Mesenchymal stem cell (in vitro differentiated cells and primary cell): ENCODE measurements around the gene STARD10.

Source experiments
- DNase-seq: peaks from one replicate; pipeline ENCODE4 v3.0.0-alpha.2; 2013
- H2AFZ ChIP-seq: one replicate; pipeline ENCODE4 v1.6.1; 2013; ENCODE audit warnings: low read depth, mild to moderate bottlenecking, control low read depth, inconsistent platforms, low read length, moderate library complexity
- H2AK5ac ChIP-seq: 2 replicates; pipeline ENCODE4 v1.6.1; 2013; ENCODE audit warnings: low read length, moderate library complexity, mild to moderate bottlenecking, inconsistent platforms; ENCODE audit not compliant: severe bottlenecking
- H2BK120ac ChIP-seq: one replicate; pipeline ENCODE4 v1.6.1; 2013; ENCODE audit warnings: low read depth, mild to moderate bottlenecking, inconsistent platforms, low read length, moderate library complexity
- H2BK12ac ChIP-seq, 2 experiments: one replicate each; pipeline ENCODE4 v1.6.1; 2013; ENCODE audit warnings: inconsistent platforms in 2 of 2, low read length in 2 of 2, mild to moderate bottlenecking in 2 of 2, moderate library complexity in 2 of 2, control low read depth in 1 of 2
- H2BK15ac ChIP-seq: one replicate; pipeline ENCODE4 v1.6.1; 2013; ENCODE audit warnings: mild to moderate bottlenecking, low read depth, inconsistent platforms; ENCODE audit not compliant: poor library complexity, severe bottlenecking
- H2BK5ac ChIP-seq: 2 replicates; pipeline ENCODE4 v1.6.1; 2013; ENCODE audit warnings: low read depth, mild to moderate bottlenecking, low read length, control low read depth, inconsistent platforms; ENCODE audit not compliant: poor library complexity, severe bottlenecking
- H3K14ac ChIP-seq, 2 experiments: one replicate each; pipeline ENCODE4 v1.6.1; 2013; ENCODE audit warnings: inconsistent platforms in 2 of 2, low read length in 2 of 2, control low read depth in 1 of 2, mild to moderate bottlenecking in 1 of 2, moderate library complexity in 1 of 2
- H3K18ac ChIP-seq, 2 experiments: one replicate each; pipeline ENCODE4 v1.6.1; 2013; ENCODE audit warnings: inconsistent platforms in 2 of 2, low read length in 2 of 2, control low read depth in 1 of 2, low read depth in 1 of 2, mild to moderate bottlenecking in 1 of 2
- H3K23ac ChIP-seq, 2 experiments: one replicate each; pipeline ENCODE4 v1.6.1; 2013; ENCODE audit warnings: inconsistent platforms in 2 of 2, low read length in 2 of 2, mild to moderate bottlenecking in 2 of 2, moderate library complexity in 2 of 2, control low read depth in 1 of 2
- H3K27ac ChIP-seq: 2 replicates; pipeline ENCODE4 v1.5.1; 2013; ENCODE audit warnings: mild to moderate bottlenecking, moderate library complexity, low read length, control low read depth, inconsistent platforms; ENCODE audit not compliant: poor library complexity, severe bottlenecking
- H3K27me3 ChIP-seq, 2 experiments: 2 replicates each; pipeline versions ENCODE4 v1.6.1 to v1.7.0; 2013; ENCODE audit warnings: low read length in 2 of 2, mild to moderate bottlenecking in 2 of 2, moderate library complexity in 2 of 2, control low read depth in 1 of 2, inconsistent platforms in 1 of 2; ENCODE audit not compliant: control insufficient read depth in 1 of 2, insufficient read depth in 1 of 2
- H3K36me3 ChIP-seq, 2 experiments: 2 replicates each; pipeline versions ENCODE4 v1.6.1 to v1.7.0; 2013; ENCODE audit warnings: low read length in 2 of 2, control low read depth in 1 of 2, inconsistent platforms in 1 of 2, low read depth in 1 of 2, mild to moderate bottlenecking in 1 of 2; ENCODE audit not compliant: insufficient read depth in 2 of 2, control insufficient read depth in 1 of 2
- H3K4ac ChIP-seq, 2 experiments: one replicate each; pipeline ENCODE4 v1.6.1; 2013; ENCODE audit warnings: inconsistent platforms in 2 of 2, low read length in 2 of 2, mild to moderate bottlenecking in 2 of 2, moderate library complexity in 2 of 2, control low read depth in 1 of 2, low read depth in 1 of 2
- H3K4me1 ChIP-seq: 2 replicates; pipeline ENCODE4 v1.6.1; 2013; ENCODE audit warnings: low read depth, low read length, control low read depth; ENCODE audit not compliant: control insufficient read depth, insufficient read depth
- H3K4me2 ChIP-seq: 2 replicates; pipeline ENCODE4 v1.6.1; 2013; ENCODE audit warnings: low read length, mild to moderate bottlenecking, inconsistent platforms; ENCODE audit not compliant: poor library complexity, severe bottlenecking
- H3K4me3 ChIP-seq, 2 experiments: 2 replicates each; pipeline versions ENCODE4 v1.5.1 to v1.7.0; 2013; ENCODE audit warnings: low read length in 2 of 2, mild to moderate bottlenecking in 2 of 2, control low read depth in 1 of 2, low read depth in 1 of 2; ENCODE audit not compliant: insufficient read depth in 1 of 2
- H3K79me1 ChIP-seq: replicated peaks from 2 replicates; pipeline ENCODE4 v1.6.1; 2013; ENCODE audit warnings: mild to moderate bottlenecking, control low read depth, low read length, inconsistent platforms; ENCODE audit not compliant: poor library complexity, severe bottlenecking
- H3K9ac ChIP-seq: 2 replicates; pipeline ENCODE4 v1.7.0; 2013; ENCODE audit warnings: mild to moderate bottlenecking, low read length, moderate library complexity
- H3K9me3 ChIP-seq: 2 replicates; pipeline ENCODE4 v1.7.0; 2013; ENCODE audit warnings: mild to moderate bottlenecking, low read length; ENCODE audit not compliant: control insufficient read depth
- H4K8ac ChIP-seq: one replicate; pipeline ENCODE4 v1.6.1; 2013; ENCODE audit warnings: inconsistent platforms, mild to moderate bottlenecking, low read length, moderate library complexity
- H4K91ac ChIP-seq: one replicate; pipeline ENCODE4 v1.6.1; 2013; ENCODE audit warnings: mild to moderate bottlenecking, low read length, inconsistent platforms
- WGBS: methylation state at CpG from one replicate; pipeline ENCODE4 v1.1.7; 2013; ENCODE audit warnings: mixed read lengths; 5-methylcytosine and 5-hydroxymethylcytosine counted together

STARD10 gene

DNA sequence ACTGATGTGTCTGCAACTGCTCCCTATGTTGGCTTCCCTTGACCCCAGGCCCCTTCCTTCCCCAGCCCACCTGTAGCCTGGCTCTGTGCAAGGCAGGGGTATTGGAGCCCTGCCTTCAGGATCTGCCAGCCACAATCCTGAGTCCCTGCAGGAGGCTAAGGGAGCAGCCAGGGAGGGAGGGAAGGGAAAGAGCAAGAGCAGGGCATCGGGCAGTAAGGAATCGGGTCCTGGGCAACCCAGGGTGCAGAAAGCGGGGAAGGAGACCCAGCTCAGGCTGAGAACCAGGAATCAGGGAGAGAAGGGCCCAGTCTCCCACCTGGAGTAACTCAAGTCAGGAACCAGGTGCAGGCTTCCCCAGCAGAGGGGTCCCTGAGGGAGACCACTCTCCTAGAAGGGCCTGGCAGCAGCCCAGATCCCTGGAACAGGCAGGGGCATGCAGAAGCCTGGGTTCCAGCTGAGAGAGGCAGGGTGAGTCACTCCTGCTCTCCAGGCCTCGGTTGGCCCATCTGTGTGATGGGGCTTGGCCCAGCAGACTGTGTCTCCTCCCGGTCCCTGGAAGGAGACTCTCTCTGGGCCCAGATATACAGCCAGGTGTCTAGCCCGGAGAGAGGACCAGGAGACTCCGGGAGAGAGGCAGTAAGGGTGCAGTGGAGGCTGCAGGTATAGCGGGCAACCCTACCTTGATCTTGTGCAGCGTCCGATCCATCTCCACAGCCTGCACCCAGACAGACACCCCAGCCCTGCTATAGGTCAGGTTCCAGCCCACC is 13.4 kb downstream of the STARD10 start:
- Histone ChIP-seq H3K27ac (no peak overlapping the region), H3K4ac (no peak overlapping the region), H3K4me1 (peaks cover 42% of the 10 kb centered on the region), H2AK5ac (no peak overlapping the region), H2BK15ac (no peak overlapping the region), H2BK120ac (no peak overlapping the region), H3K79me1 (no peaks in the 10 kb centered on the region), H3K4me3 (peak overlapping the region in 1 of 2 experiments; percentile 70), H4K91ac (no peak overlapping the region), H2BK5ac (no peak overlapping the region), H2AFZ (no peak overlapping the region), H4K8ac (no peak overlapping the region), H3K23ac (no peak overlapping the region), H3K9me3 (no peaks in the 10 kb centered on the region), H3K4me2 (peak overlapping the region; percentile 70), H3K9ac (peak overlapping the region; percentile 48), H3K18ac (peak overlapping the region in 1 of 2 experiments; percentile 3), H2BK12ac (no peak overlapping the region), H3K14ac (no peak overlapping the region), H3K27me3 (peaks cover 4 to 13% of the 10 kb centered on the region in 2 experiments), H3K36me3 (peaks cover 0 to 14% of the 10 kb centered on the region in 2 experiments)
- WGBS, result 94% methylated on average over 8 of the region's 10 CpGs
- no peak for DNase-seq

DNA sequence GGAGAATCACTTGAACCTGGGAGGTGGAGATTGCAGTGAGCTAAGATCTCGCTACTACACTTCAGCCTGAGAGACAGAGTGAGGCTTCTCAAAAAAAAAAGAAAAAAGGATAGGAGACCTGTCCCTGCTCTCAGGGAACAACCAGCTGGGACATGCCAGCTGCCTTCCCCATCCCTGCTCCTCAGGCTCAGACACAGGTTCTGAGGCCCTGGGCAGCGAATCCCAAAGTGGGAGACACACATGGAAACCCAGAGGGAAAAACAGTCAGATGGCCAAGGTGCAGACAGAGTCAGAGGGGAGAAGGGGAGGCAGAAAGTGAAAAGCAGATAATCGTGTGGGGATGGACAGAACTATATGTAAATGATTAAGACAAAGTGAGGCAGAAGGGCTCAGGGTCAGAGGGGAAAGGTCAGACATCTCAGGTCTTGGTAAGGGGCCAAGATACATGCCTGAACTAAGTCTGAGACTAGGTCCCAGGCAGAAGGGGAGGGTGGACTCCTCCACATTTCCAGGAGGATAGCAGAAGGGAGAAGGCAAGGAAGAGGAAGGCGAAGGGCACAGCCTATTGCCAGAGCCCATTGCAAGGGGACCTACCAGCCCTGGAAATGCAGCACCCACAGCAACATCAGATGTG is 14.2 kb downstream of the STARD10 start:
- H2AK5ac ChIP-seq, result no peak overlapping the region
- H2BK120ac ChIP-seq, result no peak overlapping the region
- no peak overlapping the region for H2AFZ ChIP-seq
- no peak overlapping the region for H3K14ac ChIP-seq
- H4K8ac ChIP-seq, result no peak overlapping the region
- no peak overlapping the region for H3K9ac ChIP-seq
- H2BK12ac ChIP-seq, result no peak overlapping the region
- H3K27me3 ChIP-seq, result peaks cover 1 to 13% of the 10 kb centered on the region in 2 experiments
- H3K4me2 ChIP-seq, result no peak overlapping the region
- H2BK15ac ChIP-seq, result no peak overlapping the region
- no peak overlapping the region for H4K91ac ChIP-seq
- H3K23ac ChIP-seq, result peak overlapping the region in 1 of 2 experiments; percentile 0
- H3K4me1 ChIP-seq, result peaks cover 49% of the 10 kb centered on the region
- 86% methylated on average over 4 of the region's 4 CpGs for WGBS
- H3K18ac ChIP-seq, result no peak overlapping the region
- no peak overlapping the region for H3K4me3 ChIP-seq
- H3K27ac ChIP-seq, result no peak overlapping the region
- no peak overlapping the region for H3K4ac ChIP-seq
- no peaks in the 10 kb centered on the region for H3K79me1 ChIP-seq
- no peaks in the 10 kb centered on the region for H3K9me3 ChIP-seq
- no peak overlapping the region for H2BK5ac ChIP-seq
- no peak for DNase-seq
- H3K36me3 ChIP-seq, result peaks cover 0 to 13% of the 10 kb centered on the region in 2 experiments

DNA sequence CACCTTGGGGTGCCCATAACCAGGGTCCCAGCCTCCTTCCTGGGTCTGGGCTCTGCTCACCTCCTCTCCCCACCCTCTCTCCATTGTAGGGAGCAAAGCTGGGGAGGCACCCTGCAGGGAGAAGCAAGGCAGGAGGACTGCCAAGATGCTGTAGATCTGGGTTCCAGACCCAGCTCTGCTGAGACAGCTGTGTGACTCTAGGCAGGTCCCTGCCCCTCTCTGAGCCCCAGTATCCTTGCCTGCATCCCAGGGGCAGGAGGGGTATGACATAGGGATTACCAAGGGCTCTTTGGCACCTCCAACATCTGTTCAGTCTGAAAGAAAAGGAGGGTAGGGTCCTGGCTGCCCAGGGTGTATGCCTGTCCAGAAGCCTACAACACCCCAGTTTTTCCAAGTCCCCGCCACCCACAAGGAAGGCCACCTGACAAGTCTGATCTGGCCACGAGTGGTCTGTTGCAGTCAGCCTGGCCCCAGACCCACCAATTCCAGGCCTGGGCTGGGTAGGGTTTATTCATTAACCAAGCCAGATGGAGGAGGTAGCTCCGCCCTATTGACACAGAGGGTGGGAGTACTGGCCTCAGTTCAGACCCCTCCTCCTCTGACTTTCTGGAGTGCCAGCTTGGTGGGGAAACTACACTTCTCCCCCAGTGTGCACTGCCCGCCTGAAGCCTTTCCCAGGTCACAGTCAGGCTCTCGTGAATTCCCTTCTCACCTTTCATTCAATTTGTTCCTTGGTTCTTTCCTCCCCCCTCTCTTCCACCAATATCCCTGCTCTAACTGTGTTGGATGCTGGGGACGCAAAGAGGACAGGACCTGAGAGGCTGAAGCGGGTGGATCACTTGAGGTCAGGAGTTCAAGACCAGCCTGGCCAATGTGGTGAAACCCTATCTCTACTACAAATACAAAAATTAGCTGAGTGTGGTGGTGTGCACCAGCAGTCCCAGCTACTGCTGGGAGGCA is 15.0 kb downstream of the STARD10 start:
- Histone ChIP-seq H2BK5ac (no peak overlapping the region), H3K14ac (no peak overlapping the region), H3K9me3 (no peaks in the 10 kb centered on the region), H3K27me3 (peaks cover 0 to 13% of the 10 kb centered on the region in 2 experiments), H3K23ac (no peak overlapping the region), H2BK12ac (no peak overlapping the region), H2AK5ac (peak overlapping the region; percentile 18), H3K4me3 (no peak overlapping the region), H3K9ac (no peak overlapping the region), H3K4me1 (peaks cover 57% of the 10 kb centered on the region), H3K79me1 (no peaks in the 10 kb centered on the region), H3K18ac (no peak overlapping the region), H3K36me3 (peaks cover 0 to 11% of the 10 kb centered on the region in 2 experiments), H2BK15ac (no peak overlapping the region), H3K4me2 (no peak overlapping the region), H3K27ac (no peak overlapping the region), H2AFZ (no peak overlapping the region), H4K91ac (no peak overlapping the region), H3K4ac (no peak overlapping the region), H4K8ac (no peak overlapping the region), H2BK120ac (no peak overlapping the region)
- 89% methylated on average over 5 of the region's 7 CpGs for WGBS
- DNase-seq, result no peak
